ENCODE data around the gene N4BP2L2. TPM values are rescaled to one million over a fixed set of nuclear protein-coding genes. Genes with fewer than 3 reads are reported as not detected.

The N4BP2L2 gene
- total RNA-seq, 1 donor from 2014 or later: 92.8 TPM

DNA sequence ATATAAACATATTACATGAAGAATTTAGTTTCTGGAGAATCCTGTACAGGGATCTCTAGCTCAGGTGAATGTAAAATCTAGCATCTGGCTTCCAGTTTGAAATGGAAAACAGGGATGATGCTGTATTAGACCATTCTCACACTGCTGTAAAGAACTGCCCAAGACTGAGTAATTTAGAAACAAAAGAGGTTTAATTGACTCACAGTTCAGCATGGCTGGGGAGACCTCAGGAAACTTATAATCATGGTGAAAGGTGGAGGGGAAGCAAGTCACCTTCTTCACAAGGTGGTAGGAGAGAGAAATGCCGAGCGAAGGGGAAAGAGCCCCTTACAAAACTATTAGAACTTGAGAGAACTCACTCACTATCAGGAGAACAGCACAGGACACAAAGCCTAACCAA is 17.0 kb upstream of the N4BP2L2 start:
- Mint-ChIP-seq H3K27me3 (ENCODE audit: insufficient read depth) (peaks cover 1% of the 10 kb centered on the region), H3K4me3 (no peak overlapping the region), H3K36me3 (ENCODE audit: low read depth) (no peaks in the 10 kb centered on the region), H3K4me1 (ENCODE audit: low read depth) (no peaks in the 10 kb centered on the region), H3K9me3 (peaks cover 6% of the 10 kb centered on the region), H3K27ac (no peak overlapping the region)
- intact Hi-C loops (cut with micrococcal nuclease): no loop called here
- DNase-seq (ENCODE audit: low spot score): no peak

DNA sequence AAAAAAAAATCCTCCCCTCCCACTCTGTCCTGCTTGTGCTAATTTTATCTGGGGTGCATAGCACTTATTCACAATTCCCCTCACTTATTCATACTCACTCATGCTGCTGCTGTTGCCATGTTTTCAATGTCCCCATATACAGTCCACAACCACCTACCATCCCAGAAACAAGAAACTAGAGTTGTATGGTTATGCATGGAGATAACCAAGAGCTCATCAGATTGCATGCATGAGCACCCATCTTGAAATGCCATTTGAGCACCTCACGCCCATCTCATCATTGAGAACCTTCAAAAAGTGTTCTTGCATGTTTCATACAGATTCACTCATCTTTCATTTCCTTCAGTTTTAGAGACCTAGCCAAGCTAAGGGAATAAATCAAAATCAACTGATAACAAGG is 15.1 kb upstream of the N4BP2L2 start:
- Mint-ChIP-seq H3K27ac (no peak overlapping the region), H3K36me3 (ENCODE audit: low read depth) (no peaks in the 10 kb centered on the region), H3K27me3 (ENCODE audit: insufficient read depth) (peaks cover 1% of the 10 kb centered on the region), H3K4me3 (no peak overlapping the region), H3K9me3 (peaks cover 4% of the 10 kb centered on the region), H3K4me1 (ENCODE audit: low read depth) (no peaks in the 10 kb centered on the region)
- intact Hi-C loops (cut with micrococcal nuclease): no loop called here
- no peak for DNase-seq (ENCODE audit: low spot score)

DNA sequence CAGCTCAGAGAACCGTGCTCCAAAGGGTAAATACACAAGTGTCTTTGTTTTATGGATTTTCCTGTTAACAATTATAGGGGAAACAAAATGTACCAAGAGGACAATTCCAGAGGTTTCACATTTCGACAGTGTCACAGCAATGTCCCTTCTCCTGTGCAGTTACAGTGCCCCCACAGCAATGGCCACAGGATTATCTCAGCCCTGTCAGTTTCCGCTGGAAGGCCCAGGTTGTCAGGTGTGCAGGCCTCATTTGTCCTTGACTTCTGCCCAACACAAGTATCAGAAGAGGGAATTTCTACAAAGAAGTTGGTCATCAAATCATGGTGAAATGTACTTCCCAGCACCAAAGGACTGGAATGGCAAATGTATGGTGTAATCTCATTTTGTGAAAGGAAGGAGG is 11.2 kb upstream of the N4BP2L2 start:
- no peak for DNase-seq (ENCODE audit: low spot score)
- no peak overlapping the region for H3K27ac Mint-ChIP-seq
- no peak overlapping the region for H3K4me3 Mint-ChIP-seq
- H3K27me3 Mint-ChIP-seq (ENCODE audit: insufficient read depth): peaks cover 1% of the 10 kb centered on the region
- H3K36me3 Mint-ChIP-seq (ENCODE audit: low read depth): no peaks in the 10 kb centered on the region
- intact Hi-C loops (cut with micrococcal nuclease): no loop called here
- H3K4me1 Mint-ChIP-seq (ENCODE audit: low read depth): no peaks in the 10 kb centered on the region
- H3K9me3 Mint-ChIP-seq: no peaks in the 10 kb centered on the region

DNA sequence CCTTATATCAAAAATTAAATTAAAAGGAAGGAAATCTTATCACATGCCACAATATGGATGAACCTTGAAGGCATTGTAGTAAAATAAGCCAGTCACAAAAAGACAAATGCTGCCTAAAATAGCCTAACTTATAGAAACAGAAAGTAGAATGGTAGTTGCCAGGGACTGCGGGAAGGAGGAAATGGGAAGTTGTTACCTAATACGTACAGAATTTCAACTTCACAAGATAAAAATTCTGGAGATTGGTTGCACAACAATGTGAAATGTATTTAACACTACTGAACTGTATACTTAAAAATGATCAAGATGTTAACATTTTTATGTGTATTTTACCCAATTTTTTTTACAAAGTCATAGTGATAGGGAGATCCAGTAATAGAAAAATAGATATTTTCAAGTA is 10.2 kb upstream of the N4BP2L2 start:
- H3K36me3 Mint-ChIP-seq (ENCODE audit: low read depth): no peaks in the 10 kb centered on the region
- no peak for DNase-seq (ENCODE audit: low spot score)
- peaks cover 1% of the 10 kb centered on the region for H3K27me3 Mint-ChIP-seq (ENCODE audit: insufficient read depth)
- no peak overlapping the region for H3K27ac Mint-ChIP-seq
- no peaks in the 10 kb centered on the region for H3K4me1 Mint-ChIP-seq (ENCODE audit: low read depth)
- no peak overlapping the region for H3K4me3 Mint-ChIP-seq
- intact Hi-C loops (cut with micrococcal nuclease): no loop called here
- H3K9me3 Mint-ChIP-seq: no peaks in the 10 kb centered on the region

DNA sequence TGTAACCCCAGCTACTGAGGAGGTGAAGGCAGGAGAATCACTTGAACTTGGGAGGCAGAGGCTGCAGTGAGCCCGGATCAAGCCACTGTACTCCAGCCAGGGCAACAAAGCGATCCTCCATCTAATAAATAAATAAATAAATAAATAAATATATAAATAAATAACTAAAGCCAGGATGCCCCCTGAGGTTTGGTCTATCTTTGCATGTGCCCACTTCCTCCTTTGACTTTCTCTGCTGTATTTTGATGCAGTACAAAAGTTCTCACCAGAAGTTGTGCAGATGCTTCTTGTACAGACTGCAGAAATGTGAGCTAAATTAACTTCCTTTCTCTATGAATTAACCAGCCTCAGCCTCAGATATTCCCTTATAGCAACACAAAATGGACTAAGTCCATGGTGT is 6.5 kb upstream of the N4BP2L2 start:
- DNase-seq (ENCODE audit: low spot score): no peak
- H3K4me1 Mint-ChIP-seq (ENCODE audit: low read depth): no peaks in the 10 kb centered on the region
- H3K27me3 Mint-ChIP-seq (ENCODE audit: insufficient read depth): peaks cover 5% of the 10 kb centered on the region
- no peak overlapping the region for H3K27ac Mint-ChIP-seq
- H3K4me3 Mint-ChIP-seq: no peak overlapping the region
- H3K36me3 Mint-ChIP-seq (ENCODE audit: low read depth): no peaks in the 10 kb centered on the region
- intact Hi-C loops (cut with micrococcal nuclease): no loop called here
- no peaks in the 10 kb centered on the region for H3K9me3 Mint-ChIP-seq

DNA sequence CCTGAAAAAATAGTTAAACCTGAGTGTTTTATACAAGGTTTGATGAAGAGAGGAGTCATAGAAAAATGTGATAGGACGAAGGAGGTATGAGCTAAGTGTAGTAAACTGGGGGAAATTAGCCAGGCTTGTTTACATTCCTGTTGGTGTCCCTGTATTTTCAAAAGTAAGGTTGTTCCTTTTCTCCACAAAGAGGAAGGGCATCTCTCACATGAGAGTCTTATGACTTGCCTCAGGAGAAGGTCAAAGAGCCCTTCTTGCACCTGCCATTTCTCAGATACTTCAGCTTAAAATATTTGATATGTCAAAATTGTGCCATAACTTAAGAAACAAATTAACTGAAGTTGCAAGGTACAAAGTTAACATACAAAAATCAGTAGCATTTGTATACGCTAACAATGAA is 3.6 kb upstream of the N4BP2L2 start:
- H3K4me3 Mint-ChIP-seq: no peak overlapping the region
- no peak overlapping the region for H3K27ac Mint-ChIP-seq
- intact Hi-C loops (cut with micrococcal nuclease): no loop called here
- peaks cover 15% of the 10 kb centered on the region for H3K4me1 Mint-ChIP-seq (ENCODE audit: low read depth)
- peaks cover 8% of the 10 kb centered on the region for H3K27me3 Mint-ChIP-seq (ENCODE audit: insufficient read depth)
- peaks cover 2% of the 10 kb centered on the region for H3K36me3 Mint-ChIP-seq (ENCODE audit: low read depth)
- DNase-seq (ENCODE audit: low spot score): no peak
- no peaks in the 10 kb centered on the region for H3K9me3 Mint-ChIP-seq

DNA sequence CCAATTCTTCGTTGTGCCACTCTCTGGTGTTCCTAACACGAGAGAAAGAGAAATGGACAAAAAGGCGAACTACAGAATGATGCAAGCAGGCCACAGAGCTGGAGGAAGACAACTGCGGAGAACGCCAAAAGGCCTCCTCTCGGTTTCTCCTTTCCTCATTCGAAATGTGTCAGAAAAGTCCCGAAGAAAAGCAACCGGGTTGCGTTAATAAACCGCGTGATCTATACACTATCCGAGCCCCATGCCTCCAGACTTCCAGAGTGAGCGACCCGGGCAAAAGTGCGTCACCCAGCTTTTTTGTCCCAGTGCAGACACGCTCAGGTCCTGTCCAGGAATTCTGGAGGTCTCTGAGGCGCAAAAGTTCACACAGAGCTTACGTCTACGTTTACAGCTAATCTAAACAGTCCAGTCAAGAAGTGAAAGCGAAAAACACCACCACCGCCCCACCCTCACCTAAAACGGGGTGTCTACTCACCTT is 413 bp downstream of the N4BP2L2 start:
- Mint-ChIP-seq H3K27ac (peak overlapping the region; percentile 99), H3K27me3 (ENCODE audit: insufficient read depth) (peaks cover 8% of the 10 kb centered on the region), H3K4me1 (ENCODE audit: low read depth) (peaks cover 51% of the 10 kb centered on the region), H3K4me3 (peak overlapping the region; percentile 96), H3K36me3 (ENCODE audit: low read depth) (peaks cover 32% of the 10 kb centered on the region), H3K9me3 (no peaks in the 10 kb centered on the region)
- intact Hi-C loops (cut with micrococcal nuclease): loop anchor here (1.0 to 10.0 kb wide), 12 partner anchors 8 to 1280 kb away; partner anchors contain the start of genes BRCA2, N4BP2L1, PDS5B and RFC3
- no peak for DNase-seq (ENCODE audit: low spot score)

DNA sequence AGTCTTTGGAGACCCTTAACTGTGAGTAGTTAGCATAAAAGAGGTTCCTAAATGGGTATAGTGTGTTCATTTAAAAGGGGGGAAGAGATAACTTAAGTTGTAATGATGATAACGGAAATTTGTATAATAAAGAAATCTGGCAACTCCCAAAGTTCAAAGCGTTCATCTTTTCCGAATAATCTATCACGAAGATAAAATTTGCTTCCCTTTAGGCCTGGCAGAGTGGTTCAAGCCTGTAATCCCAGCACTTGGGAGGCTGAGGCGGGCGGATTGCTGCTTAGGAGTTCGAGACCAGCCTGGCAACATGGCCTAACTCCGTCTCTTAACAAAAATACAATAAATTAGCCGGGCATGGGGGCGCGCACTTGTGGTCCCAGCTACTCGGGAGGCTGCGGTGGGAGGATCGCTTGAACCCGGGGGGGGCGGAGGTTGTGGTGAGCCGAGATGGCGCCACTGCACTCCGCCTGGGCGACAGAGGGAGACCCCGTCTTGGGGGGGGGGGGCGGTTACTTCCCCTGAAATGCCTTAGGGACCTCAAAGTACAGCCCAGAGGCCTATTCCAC is 934 bp downstream of the N4BP2L2 start:
- peaks cover 8% of the 10 kb centered on the region for H3K27me3 Mint-ChIP-seq (ENCODE audit: insufficient read depth)
- DNase-seq (ENCODE audit: low spot score): peak; percentile 11
- peak overlapping the region; percentile 96 for H3K4me3 Mint-ChIP-seq
- H3K4me1 Mint-ChIP-seq (ENCODE audit: low read depth): peaks cover 56% of the 10 kb centered on the region
- H3K9me3 Mint-ChIP-seq: no peaks in the 10 kb centered on the region
- H3K27ac Mint-ChIP-seq: peak overlapping the region; percentile 99
- intact Hi-C loops (cut with micrococcal nuclease): loop anchor here (1.0 to 10.0 kb wide), 12 partner anchors 7 to 1281 kb away; partner anchors contain the start of genes BRCA2, N4BP2L1, PDS5B and RFC3
- H3K36me3 Mint-ChIP-seq (ENCODE audit: low read depth): peaks cover 37% of the 10 kb centered on the region

DNA sequence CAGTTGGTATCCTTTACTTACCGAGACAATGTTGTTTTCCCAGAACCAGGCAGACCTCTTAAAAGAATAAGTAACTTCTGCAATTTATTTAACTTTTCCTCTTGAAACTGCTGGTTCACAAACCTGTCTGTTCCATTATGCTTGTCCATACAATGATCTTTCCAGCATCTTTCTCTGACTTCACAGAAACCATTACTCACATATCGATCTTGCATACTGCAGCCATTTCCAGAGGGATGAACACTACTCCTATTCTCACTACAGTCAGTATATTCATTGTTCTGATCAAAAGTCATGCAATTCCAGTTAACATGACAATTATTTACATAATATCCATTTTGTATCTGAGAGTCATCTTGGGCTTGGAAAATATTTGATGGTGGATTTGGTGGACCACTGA is 2.8 kb downstream of the N4BP2L2 start:
- intact Hi-C loops (cut with micrococcal nuclease): loop anchor here (10.0 kb wide), 1 partner anchor 649 kb away; no protein-coding TSS in a partner anchor
- H3K9me3 Mint-ChIP-seq: no peaks in the 10 kb centered on the region
- H3K4me1 Mint-ChIP-seq (ENCODE audit: low read depth): peaks cover 73% of the 10 kb centered on the region

DNA sequence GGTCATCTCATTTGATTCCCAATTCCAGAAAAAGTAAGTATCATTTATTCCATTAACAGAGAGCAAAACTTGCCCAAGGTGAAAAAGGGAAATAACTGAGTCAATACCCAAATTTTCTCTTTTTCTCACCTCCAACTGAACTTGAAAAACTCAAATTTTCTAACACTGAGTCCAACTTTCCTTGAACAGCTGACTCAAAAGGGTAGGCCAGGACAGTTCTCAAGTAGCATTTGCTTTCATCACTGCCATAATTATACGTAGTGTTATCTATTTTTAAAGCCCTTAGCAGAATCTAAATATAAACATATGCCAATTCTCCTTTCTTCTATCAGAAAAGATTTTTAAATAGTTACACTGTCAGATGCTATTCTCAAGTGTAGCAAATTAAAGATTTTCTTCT is 3.5 kb downstream of the N4BP2L2 start:
- peaks cover 79% of the 10 kb centered on the region for H3K4me1 Mint-ChIP-seq (ENCODE audit: low read depth)
- H3K9me3 Mint-ChIP-seq: no peaks in the 10 kb centered on the region
- peaks cover 3% of the 10 kb centered on the region for H3K27me3 Mint-ChIP-seq (ENCODE audit: insufficient read depth)
- DNase-seq (ENCODE audit: low spot score): no peak
- intact Hi-C loops (cut with micrococcal nuclease): loop anchor here (10.0 kb wide), 1 partner anchor 650 kb away; no protein-coding TSS in a partner anchor
- peaks cover 39% of the 10 kb centered on the region for H3K36me3 Mint-ChIP-seq (ENCODE audit: low read depth)
- peak overlapping the region; percentile 65 for H3K4me3 Mint-ChIP-seq
- peak overlapping the region; percentile 1 for H3K27ac Mint-ChIP-seq

More for the DNA sequence above, 2.8 kb downstream of the N4BP2L2 start:
- peak overlapping the region; percentile 34 for H3K4me3 Mint-ChIP-seq
- no peak overlapping the region for H3K27ac Mint-ChIP-seq
- peaks cover 3% of the 10 kb centered on the region for H3K27me3 Mint-ChIP-seq (ENCODE audit: insufficient read depth)
- H3K36me3 Mint-ChIP-seq (ENCODE audit: low read depth): peaks cover 39% of the 10 kb centered on the region
- DNase-seq (ENCODE audit: low spot score): no peak

DNA sequence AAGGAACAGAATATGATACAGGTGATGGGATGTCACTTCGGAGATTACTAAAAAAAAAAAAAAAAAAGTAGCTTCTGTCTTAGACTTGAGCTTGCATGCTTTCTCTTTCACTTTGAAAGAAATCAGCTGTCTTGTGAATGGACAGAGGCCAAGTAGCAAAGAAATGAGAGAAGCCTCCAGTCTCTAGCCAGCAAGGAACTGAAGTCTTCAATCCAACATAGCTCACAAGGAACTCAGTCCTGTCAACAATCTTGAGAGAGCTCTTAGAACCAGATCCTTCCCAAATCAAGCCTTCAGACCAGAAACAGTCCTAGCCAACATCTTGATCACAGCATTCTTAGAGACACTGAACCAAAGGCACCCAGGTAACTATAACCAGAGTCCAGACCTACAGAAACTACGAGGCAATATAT is 7.7 kb downstream of the N4BP2L2 start:
- Mint-ChIP-seq H3K9me3 (no peaks in the 10 kb centered on the region), H3K27me3 (ENCODE audit: insufficient read depth) (no peaks in the 10 kb centered on the region), H3K4me1 (ENCODE audit: low read depth) (peaks cover 74% of the 10 kb centered on the region), H3K36me3 (ENCODE audit: low read depth) (peaks cover 41% of the 10 kb centered on the region), H3K4me3 (peak overlapping the region; percentile 84), H3K27ac (peak overlapping the region; percentile 86)
- DNase-seq (ENCODE audit: low spot score): no peak
- intact Hi-C loops (cut with micrococcal nuclease): loop anchor here (1.0 to 10.0 kb wide), 3 partner anchors 7 to 654 kb away; partner anchors contain the start of gene N4BP2L2

DNA sequence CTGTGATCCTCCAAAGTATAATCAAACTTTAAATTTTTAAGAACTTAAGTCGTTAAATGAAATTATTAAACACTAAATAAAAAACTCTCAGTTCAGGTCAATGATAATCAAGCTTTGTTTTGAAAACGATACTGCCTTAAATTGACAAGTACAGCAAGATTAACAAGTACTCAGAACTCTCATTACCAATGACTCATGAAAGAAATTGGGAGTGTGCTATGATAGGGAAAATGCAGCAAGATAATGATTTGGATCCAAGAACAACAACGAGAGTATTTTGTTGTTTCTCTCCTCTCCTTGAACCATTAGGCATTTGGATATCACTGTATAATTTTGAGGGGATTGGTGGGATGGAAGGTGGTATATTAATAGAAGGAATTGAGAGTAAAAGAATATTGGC is 10.2 kb downstream of the N4BP2L2 start:
- Mint-ChIP-seq H3K4me1 (ENCODE audit: low read depth) (peaks cover 50% of the 10 kb centered on the region), H3K9me3 (no peaks in the 10 kb centered on the region), H3K27me3 (ENCODE audit: insufficient read depth) (no peaks in the 10 kb centered on the region), H3K27ac (no peak overlapping the region), H3K36me3 (ENCODE audit: low read depth) (peaks cover 39% of the 10 kb centered on the region), H3K4me3 (no peak overlapping the region)
- no peak for DNase-seq (ENCODE audit: low spot score)
- intact Hi-C loops (cut with micrococcal nuclease): no loop called here

DNA sequence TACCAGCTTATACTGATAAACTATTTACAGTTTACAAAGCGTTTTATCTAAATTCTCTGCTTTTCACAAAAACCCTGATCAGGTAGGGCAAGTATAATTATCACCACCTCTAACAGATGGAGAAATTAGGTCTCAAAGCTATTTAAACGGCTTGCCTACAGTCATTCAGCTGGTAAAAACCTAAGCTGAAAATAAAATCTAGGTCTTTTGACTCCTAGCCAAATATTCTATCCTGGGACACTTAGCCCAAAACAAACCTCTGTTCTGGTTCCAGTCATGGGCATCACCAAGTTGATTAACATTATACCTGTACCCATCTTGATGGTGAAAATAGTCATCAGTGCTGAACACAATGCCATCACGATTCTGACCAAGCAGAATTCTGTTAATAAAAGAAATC is 11.4 kb downstream of the N4BP2L2 start:
- DNase-seq (ENCODE audit: low spot score): no peak
- intact Hi-C loops (cut with micrococcal nuclease): no loop called here
- peaks cover 41% of the 10 kb centered on the region for H3K4me1 Mint-ChIP-seq (ENCODE audit: low read depth)
- no peak overlapping the region for H3K4me3 Mint-ChIP-seq
- H3K36me3 Mint-ChIP-seq (ENCODE audit: low read depth): peaks cover 36% of the 10 kb centered on the region
- no peak overlapping the region for H3K27ac Mint-ChIP-seq
- H3K27me3 Mint-ChIP-seq (ENCODE audit: insufficient read depth): no peaks in the 10 kb centered on the region
- no peaks in the 10 kb centered on the region for H3K9me3 Mint-ChIP-seq

Measured in activated T-helper 1 cell treated with anti-CD3 and anti-CD28 coated beads, Interleukin-12 subunit alpha, Interleukin-12 subunit beta, Interleukin-2, Interleukin-4 antibody, amounts not matched to agents 30 ng/mL and 10 ng/mL and 1 ng/mL, durations not matched to agents 14 hours and 24 hours and 36 hours (primary cell).